Sigmoid colon (tissue), 4 donors: ENCODE data around the gene GOLGA1.

Experiments
- CTCF ChIP-seq, 4 experiments: fragments of 450-650 bp in 3 of 4; fragments of 200-600 bp in 1 of 4; IDR thresholded peaks; one replicate each; pipeline ENCODE4 v1.5.1; 2016 to 2019; ENCODE audit warnings: antibody characterized with exemption in 4 of 4, mild to moderate bottlenecking in 3 of 4, moderate library complexity in 2 of 4
- POLR2A ChIP-seq, 2 donors: fragments of 450-650 bp; IDR thresholded peaks; one replicate each; pipeline ENCODE4 v1.6.1; 2016; ENCODE audit warnings: antibody characterized with exemption in 2 of 2, mild to moderate bottlenecking in 2 of 2, moderate library complexity in 2 of 2
- POLR2AphosphoS5 ChIP-seq, 4 donors: sonication (generic); formaldehyde crosslinking; IDR thresholded peaks; one replicate each; pipeline ENCODE4 v1.6.1; 2017; ENCODE audit warnings: antibody characterized with exemption in 4 of 4

- no peak for TF ChIP-seq CTCF (IDR thresholded peaks at IDR 0.05)
- TF ChIP-seq POLR2A (IDR thresholded peaks at IDR 0.05), result no peak
- no peak for TF ChIP-seq POLR2AphosphoS5 (IDR thresholded peaks at IDR 0.05)
Observed at GRCh38 chr9:124829334-124829669, 111.6 kb downstream of the GOLGA1 start.
